HG02884 (cell line): ENCODE results near the gene GPR155.
"Not testable (repeated sequence)": the region's sequence is repeated elsewhere in the genome, so short reads cannot be mapped to it uniquely, and the experiment has no call there.

Source experiments
- ATAC-seq: cut with Tn5 transposase; IDR thresholded peaks from one replicate; pipeline ENCODE4 v1.9.1; 2021; ENCODE audit warnings: mild to moderate bottlenecking, moderate library complexity; ENCODE audit not compliant: unreplicated experiment

The GPR155 gene

DNA sequence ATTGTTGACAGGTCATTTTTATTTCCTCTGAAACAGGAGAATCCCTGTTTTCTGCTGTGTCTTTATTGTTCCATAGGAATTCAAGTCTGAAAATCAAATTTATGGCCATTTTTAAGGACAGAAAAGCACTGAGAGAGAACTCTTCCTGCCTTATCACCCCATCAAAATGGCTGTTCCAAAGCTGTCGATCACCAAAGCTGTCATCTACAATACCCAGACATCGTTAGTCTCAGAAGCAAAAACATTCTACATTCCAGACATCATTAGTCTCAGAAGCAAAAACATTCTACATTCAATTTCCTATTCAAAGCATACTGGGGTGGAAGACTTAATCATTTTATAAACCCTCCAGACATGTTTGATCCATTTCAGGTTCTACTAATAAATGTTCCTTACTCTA lies 46.9 kb downstream of the GPR155 start:
- no peak for ATAC-seq

GRCh38 chr2:174439323-174439722 lies 47.5 kb downstream of the GPR155 start:
- no peak for ATAC-seq

GRCh38 chr2:174438146-174438886 lies 48.5 kb downstream of the GPR155 start:
- no peak for ATAC-seq

- no peak for ATAC-seq
Measured at GRCh38 chr2:174436351-174436750, 50.5 kb downstream of the GPR155 start.

- ATAC-seq = no peak
Measured at GRCh38 chr2:174431902-174432301, 54.9 kb downstream of the GPR155 start.

GRCh38 chr2:174430066-174430465 lies 56.8 kb downstream of the GPR155 start:
- ATAC-seq = no peak

GRCh38 chr2:174428214-174428613 lies 58.6 kb downstream of the GPR155 start:
- no peak for ATAC-seq

DNA sequence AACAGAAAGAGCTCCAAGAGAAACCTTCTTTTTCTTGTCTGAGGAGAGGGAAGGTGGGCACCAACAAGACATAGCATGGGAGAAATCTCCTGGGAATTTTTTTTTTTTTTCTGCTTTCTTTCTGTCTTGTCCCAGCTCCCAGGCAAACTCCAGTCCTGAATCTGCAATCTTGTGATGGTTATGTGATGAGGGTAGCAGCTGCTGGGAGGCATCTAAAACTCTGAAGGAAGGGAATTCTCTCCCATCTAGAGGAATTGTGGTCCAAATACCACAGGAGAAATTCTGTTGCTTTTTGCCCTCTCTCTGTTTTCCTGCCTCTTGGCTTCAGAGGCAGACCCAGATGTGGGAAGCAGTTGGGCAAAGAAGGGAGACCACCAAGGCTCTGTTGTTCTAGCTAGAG lies 74.6 kb downstream of the GPR155 start:
- ATAC-seq = no peak

DNA sequence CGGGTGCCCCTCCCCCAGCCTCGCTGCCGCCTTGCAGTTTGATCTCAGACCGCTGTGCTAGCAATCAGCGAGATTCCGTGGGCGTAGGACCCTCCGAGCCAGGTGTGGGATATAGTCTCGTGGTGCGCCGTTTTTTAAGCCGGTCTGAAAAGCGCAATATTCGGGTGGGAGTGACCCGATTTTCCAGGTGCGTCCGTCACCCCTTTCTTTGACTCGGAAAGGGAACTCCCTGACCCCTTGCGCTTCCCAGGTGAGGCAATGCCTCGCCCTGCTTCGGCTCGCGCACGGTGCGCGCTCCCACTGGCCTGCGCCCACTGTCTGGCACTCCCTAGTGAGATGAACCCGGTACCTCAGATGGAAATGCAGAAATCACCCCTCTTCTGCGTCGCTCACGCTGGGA lies 76.8 kb downstream of the GPR155 start:
- ATAC-seq = not testable (repeated sequence)

- no peak for ATAC-seq
Measured at GRCh38 chr2:174403628-174404027, 83.2 kb downstream of the GPR155 start.

DNA sequence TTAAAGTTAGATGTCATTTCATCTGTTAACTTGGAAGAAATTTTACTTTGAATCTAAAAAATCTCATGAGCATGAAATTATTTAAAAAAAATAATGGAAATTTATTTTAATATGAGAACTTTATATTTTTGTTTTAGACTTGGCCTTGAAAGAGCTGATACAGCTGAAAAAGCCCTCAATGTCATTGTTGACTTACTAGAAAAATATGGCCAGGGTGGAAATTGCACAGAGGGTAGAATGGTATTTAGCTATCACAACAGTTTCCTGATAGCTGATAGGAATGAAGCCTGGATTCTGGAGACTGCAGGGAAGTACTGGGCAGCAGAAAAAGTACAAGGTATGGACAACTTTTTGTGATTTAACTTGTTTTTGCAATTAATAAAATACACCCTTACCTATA lies 86.0 kb downstream of the GPR155 start:
- ATAC-seq = no peak

DNA sequence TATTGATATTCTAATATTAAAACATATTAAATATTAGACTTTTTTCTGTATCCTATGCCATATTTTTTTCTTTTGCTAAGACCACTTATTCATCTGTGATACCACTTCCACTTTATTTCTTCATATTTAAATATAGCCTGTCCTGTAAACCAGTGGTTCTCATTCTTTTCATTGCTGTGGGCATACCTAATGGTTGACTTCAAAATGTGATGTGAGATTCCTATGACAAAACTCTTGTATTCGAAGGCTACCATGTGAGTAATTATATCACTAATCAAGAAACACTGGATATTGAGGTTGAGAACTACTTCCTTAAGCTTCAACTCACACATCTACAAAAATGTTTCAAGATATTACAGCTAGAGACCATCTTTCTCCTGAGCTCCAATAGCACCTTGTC lies 87.7 kb downstream of the GPR155 start:
- ATAC-seq = no peak

- ATAC-seq = no peak
Measured at GRCh38 chr2:174397773-174398172, 89.1 kb downstream of the GPR155 start.

- ATAC-seq = peak; percentile 15
Measured at GRCh38 chr2:174395969-174396630, 90.7 kb downstream of the GPR155 start.

DNA sequence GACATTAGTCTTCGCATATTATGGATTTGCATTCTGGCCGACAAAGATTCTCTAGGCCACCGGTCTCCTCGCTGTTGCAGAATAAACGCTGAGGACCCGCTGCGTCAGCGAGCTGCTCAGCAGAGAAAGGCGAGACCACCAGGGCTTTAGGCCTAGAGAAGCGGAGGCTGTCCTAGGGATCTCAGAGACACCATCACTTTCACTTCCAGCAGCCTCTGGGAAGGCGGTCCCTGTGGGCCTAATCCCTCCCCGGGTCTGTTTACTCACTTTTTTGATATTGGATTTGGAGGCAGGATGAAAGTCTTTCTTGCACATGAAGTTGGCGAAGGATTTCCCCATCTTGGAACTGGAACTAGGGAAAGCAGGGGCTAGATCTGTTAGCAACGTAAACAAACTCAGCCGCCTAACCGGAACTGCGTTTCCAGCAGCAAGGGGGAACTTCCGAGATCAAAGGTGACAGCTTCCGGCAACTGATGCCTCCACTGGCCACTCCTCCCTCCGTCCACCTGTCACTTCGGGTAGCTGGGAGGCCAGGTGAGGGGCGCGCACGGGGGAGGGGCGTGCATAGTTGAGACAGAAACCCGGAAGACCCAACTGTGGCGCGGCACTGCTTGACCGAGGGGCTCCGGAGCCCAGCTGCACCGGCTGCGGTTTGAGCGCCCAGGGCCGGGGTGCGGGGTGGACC lies 91.4 kb downstream of the GPR155 start, which contains the start of gene SCRN3:
TSS of gene SCRN3 (plus strand) at position 447 of the 685 bp plus-strand sequence. CDS start 2,554 bp downstream, outside the sequence.
- peak; percentile 97 for ATAC-seq

DNA sequence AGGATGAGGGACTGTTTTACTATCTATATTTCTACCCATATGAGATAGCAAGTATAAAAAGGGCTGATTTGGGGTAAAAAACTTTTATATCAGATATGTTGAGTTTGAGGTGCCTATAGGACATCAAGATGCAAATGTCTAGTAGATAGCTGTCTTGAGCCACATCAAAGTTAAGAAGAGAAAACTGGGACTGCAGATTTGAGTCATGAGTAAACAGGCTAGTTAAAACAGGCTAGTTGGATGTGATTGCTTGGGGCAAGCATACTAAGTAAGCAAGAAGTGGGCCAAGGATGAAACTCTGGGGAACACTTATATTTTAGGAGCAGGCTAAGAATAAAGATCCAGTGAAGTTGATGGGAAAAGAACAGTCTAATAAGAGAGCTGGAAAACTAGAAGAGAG lies 94.1 kb downstream of the GPR155 start:
- ATAC-seq = no peak

GRCh38 chr2:174390303-174390702 lies 96.5 kb downstream of the GPR155 start:
- ATAC-seq = not testable (repeated sequence)

GRCh38 chr2:174389542-174389941 lies 97.3 kb downstream of the GPR155 start:
- no peak for ATAC-seq

DNA sequence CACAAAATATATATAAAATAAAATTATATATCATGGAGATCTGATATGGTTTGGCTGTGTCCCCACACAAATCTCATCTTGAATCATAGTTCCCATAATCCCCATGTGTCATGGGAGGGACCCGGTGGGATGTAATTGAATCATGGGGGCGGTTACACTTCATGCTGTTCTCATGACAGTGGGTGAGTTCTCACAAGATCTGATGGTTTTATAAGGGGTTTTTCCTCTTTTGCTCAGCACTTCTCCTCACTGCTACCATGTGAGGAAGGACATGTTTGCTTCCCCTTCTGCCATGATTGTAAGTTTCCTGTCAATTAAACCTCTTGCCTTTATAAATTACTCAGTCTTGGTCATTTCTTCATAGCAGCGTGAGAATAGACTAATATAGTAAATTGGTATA lies 98.1 kb downstream of the GPR155 start:
- not testable (repeated sequence) for ATAC-seq

DNA sequence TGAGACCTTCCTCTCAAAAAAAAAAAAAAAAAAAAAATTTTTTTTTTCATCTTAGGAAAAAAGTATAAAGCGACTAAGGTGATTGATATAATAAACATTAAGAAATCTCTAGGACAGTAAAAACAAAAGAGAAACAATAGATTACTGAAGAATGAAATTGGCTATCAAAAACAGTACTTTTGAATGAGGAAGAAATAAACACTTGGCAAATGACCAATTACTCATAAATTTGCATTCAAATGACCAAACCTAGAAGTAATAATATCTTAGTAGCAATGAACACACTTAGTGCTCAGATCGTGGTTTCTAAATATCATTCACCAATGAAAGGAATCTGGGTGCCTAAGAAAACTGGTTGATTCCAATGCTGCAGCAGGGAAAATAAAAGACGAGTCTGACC lies 101.6 kb downstream of the GPR155 start:
- ATAC-seq = no peak

GRCh38 chr2:174383796-174384195 lies 103.0 kb downstream of the GPR155 start:
- no peak for ATAC-seq
